Osteocyte (in vitro differentiated cells): Measurements from ENCODE around the gene PIK3CG. TPM values are rescaled to one million over a fixed set of nuclear protein-coding genes. Genes with fewer than 3 reads are reported as not detected.

Source experiments
- DNase-seq: peaks from one replicate; pipeline ENCODE4 v3.0.0; 2021; ENCODE audit warnings: mixed read lengths; ENCODE audit not compliant: unreplicated experiment; ENCODE audit errors: extremely low spot score
- H3K27ac Mint-ChIP-seq: one replicate; pipeline ENCODE4 v1.8.0; 2021; ENCODE audit warnings: mild to moderate bottlenecking, mixed read lengths; ENCODE audit not compliant: unreplicated experiment
- H3K27me3 Mint-ChIP-seq: one replicate; pipeline ENCODE4 v1.8.0; 2021; ENCODE audit warnings: mixed read lengths; ENCODE audit not compliant: unreplicated experiment
- H3K36me3 Mint-ChIP-seq: one replicate; pipeline ENCODE4 v1.8.0; 2021; ENCODE audit warnings: mixed read lengths; ENCODE audit not compliant: unreplicated experiment
- H3K4me1 Mint-ChIP-seq: one replicate; pipeline ENCODE4 v1.8.0; 2021; ENCODE audit warnings: mixed read lengths; ENCODE audit not compliant: unreplicated experiment
- H3K4me3 Mint-ChIP-seq: one replicate; pipeline ENCODE4 v1.8.0; 2021; ENCODE audit warnings: mild to moderate bottlenecking, moderate library complexity, mixed read lengths; ENCODE audit not compliant: unreplicated experiment
- H3K9me3 Mint-ChIP-seq: one replicate; pipeline ENCODE4 v1.8.0; 2021; ENCODE audit warnings: mixed read lengths; ENCODE audit not compliant: unreplicated experiment
- CTCF ChIP-seq: fragments of 200-600 bp; sonication (generic); IDR thresholded peaks from 2 replicates; pipeline ENCODE4 v1.5.0; 2021; ENCODE audit warnings: antibody characterized with exemption, mild to moderate bottlenecking, moderate library complexity
- total RNA-seq: library from RNA; stranded (reverse); gene quantifications from 2 replicates; pipeline ENCODE4 v1.2.1, GENCODE V29; 2021

Gene PIK3CG
- total RNA-seq, 1 donor from 2014 or later: not detected

GRCh38 chr7:106878748-106879439 is 13.8 kb downstream of the PIK3CG start:
- H3K27ac Mint-ChIP-seq: no peak overlapping the region
- H3K4me3 Mint-ChIP-seq: no peak overlapping the region
- no peaks in the 10 kb centered on the region for H3K36me3 Mint-ChIP-seq
- no peaks in the 10 kb centered on the region for H3K9me3 Mint-ChIP-seq
- H3K27me3 Mint-ChIP-seq: peaks cover 35% of the 10 kb centered on the region
- no peak for TF ChIP-seq CTCF
- H3K4me1 Mint-ChIP-seq: no peaks in the 10 kb centered on the region
- DNase-seq: no peak

GRCh38 chr7:106881984-106882383 is 16.9 kb downstream of the PIK3CG start:
- no peak overlapping the region for H3K4me3 Mint-ChIP-seq
- H3K9me3 Mint-ChIP-seq: no peaks in the 10 kb centered on the region
- no peaks in the 10 kb centered on the region for H3K36me3 Mint-ChIP-seq
- no peak for DNase-seq
- H3K27ac Mint-ChIP-seq: no peak overlapping the region
- no peak for TF ChIP-seq CTCF
- no peaks in the 10 kb centered on the region for H3K4me1 Mint-ChIP-seq
- peaks cover 37% of the 10 kb centered on the region for H3K27me3 Mint-ChIP-seq

- H3K27me3 Mint-ChIP-seq: peaks cover 32% of the 10 kb centered on the region
- H3K27ac Mint-ChIP-seq: no peak overlapping the region
- H3K36me3 Mint-ChIP-seq: no peaks in the 10 kb centered on the region
- no peaks in the 10 kb centered on the region for H3K9me3 Mint-ChIP-seq
- no peaks in the 10 kb centered on the region for H3K4me1 Mint-ChIP-seq
- no peak for TF ChIP-seq CTCF
- no peak for DNase-seq
- no peak overlapping the region for H3K4me3 Mint-ChIP-seq
Observed at GRCh38 chr7:106883456-106884026, 18.5 kb downstream of the PIK3CG start.

GRCh38 chr7:106885652-106886051 is 20.6 kb downstream of the PIK3CG start:
- Mint-ChIP-seq H3K27me3 (peaks cover 25% of the 10 kb centered on the region), H3K27ac (no peak overlapping the region), H3K4me1 (no peaks in the 10 kb centered on the region), H3K4me3 (no peak overlapping the region), H3K9me3 (no peaks in the 10 kb centered on the region), H3K36me3 (no peaks in the 10 kb centered on the region)
- TF ChIP-seq CTCF: no peak
- no peak for DNase-seq

GRCh38 chr7:106887421-106887820 is 22.3 kb downstream of the PIK3CG start:
- no peak for TF ChIP-seq CTCF
- Mint-ChIP-seq H3K27ac (no peak overlapping the region), H3K36me3 (no peaks in the 10 kb centered on the region), H3K9me3 (no peaks in the 10 kb centered on the region), H3K4me3 (no peak overlapping the region), H3K27me3 (peaks cover 20% of the 10 kb centered on the region), H3K4me1 (no peaks in the 10 kb centered on the region)
- no peak for DNase-seq
